GM10266 (cell line): Measurements from ENCODE around the gene ESRRG.

ENCODE experiments used
- DNase-seq: peaks from one replicate; pipeline ENCODE4 v3.0.0; 2012; ENCODE audit errors: extremely low spot score
- TF ChIP-seq, protein P1 (sequence below): IDR thresholded peaks from 2 replicates; pipeline ENCODE4 v1.5.1; 2012; ENCODE audit warnings: mild to moderate bottlenecking, low read depth; ENCODE audit not compliant: control insufficient read depth, insufficient read depth; ENCODE audit errors: missing control alignments

Gene ESRRG

DNA sequence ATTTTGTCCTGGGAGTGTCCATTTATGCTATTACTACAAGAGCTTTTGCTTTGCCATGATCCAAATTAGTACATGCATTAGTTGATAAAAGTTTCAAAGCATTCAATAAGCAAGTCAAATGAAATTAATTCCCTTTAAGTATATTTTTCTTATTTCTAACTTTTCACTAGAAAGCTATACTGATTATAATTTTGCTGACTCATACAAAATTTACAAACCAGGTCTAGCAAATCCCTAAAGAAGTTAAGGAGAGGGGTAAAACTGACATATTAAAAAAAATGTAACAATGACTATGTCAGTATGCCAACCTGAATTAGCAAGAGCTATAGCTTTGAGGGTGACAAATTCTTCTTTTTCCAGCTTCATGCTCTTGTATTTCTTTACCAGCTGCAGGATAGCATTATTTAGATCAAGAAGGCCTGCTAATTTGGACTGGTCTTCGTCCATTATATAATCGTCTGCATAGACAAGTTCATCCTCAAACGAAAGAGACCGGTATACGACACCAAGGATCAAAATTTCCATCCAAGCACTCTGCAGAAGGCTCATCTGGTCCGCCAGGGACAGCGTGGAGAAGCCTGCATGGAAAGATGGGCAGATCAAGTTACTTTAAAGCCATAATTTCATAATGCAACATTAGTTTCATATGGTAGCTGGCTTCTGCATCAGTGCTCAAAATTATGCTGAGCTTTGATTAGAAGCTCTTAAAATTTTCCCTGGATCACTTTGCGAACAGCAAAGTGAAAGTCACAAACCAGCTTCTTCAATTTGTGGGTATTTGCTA, 204.2 kb downstream of the ESRRG start:
- TF ChIP-seq, protein P1, sequence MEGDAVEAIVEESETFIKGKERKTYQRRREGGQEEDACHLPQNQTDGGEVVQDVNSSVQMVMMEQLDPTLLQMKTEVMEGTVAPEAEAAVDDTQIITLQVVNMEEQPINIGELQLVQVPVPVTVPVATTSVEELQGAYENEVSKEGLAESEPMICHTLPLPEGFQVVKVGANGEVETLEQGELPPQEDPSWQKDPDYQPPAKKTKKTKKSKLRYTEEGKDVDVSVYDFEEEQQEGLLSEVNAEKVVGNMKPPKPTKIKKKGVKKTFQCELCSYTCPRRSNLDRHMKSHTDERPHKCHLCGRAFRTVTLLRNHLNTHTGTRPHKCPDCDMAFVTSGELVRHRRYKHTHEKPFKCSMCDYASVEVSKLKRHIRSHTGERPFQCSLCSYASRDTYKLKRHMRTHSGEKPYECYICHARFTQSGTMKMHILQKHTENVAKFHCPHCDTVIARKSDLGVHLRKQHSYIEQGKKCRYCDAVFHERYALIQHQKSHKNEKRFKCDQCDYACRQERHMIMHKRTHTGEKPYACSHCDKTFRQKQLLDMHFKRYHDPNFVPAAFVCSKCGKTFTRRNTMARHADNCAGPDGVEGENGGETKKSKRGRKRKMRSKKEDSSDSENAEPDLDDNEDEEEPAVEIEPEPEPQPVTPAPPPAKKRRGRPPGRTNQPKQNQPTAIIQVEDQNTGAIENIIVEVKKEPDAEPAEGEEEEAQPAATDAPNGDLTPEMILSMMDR: no peak
- DNase-seq: no peak

DNA sequence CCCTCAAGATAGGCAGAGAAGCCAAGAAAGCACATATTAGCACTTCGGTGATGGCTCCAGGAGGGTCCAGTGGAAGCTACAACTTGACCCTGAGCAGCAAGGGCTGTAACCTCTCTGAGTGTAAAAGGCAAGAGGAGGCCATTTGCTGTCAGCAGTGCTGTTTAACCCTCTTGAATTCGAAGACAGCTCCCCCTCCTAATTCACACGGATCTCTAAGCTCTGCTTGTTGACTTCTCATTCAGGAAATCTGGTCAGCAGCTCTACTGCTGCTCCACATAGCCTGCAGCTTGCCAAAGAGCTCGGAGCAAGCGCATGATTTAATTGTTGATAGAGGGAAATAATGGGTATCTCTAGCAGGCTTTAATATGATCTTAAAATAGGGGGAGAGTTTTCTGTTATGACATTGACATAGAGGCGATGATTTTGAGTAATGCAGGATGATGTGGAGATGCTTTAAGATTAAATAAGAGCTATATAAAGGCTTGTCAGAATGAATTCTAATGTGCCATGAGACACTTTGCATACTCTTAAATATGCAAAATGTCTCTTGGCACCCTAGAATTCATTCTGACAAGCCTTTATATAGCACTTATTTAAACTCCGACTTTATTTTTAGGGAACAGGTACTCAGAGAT, 220.6 kb downstream of the ESRRG start:
- TF ChIP-seq, protein P1: no peak

DNA sequence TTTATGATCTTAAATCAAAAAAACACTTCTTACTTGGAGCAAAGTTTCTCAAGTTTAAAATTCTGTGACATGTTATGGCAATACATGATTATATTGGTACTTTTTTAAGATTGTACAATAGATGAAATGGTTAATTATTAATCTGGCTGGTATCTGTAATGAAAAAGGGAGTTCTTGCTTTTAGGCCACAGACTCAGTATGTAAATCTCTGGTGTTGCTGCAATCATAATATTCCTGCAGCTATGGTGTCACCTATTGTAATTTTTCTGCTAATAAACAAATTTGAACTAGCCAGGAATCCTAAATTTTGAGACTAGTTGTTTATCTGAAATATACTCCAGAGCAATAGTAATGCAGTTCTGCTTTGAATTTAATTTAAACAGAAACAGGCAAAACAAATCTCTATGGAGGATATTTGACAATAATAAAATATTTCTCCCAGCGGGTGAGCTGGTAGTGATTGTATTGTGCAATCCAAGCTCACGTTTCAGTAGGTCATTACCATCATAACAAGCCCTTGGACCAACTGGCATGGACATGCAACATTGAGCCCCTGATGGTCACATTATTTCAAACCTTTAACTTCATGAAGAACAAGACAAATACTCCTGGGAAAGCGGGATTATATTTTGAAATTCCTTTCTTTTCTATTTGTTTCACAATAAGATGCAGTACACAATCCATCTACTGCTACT, 222.8 kb downstream of the ESRRG start:
- DNase-seq: no peak
- TF ChIP-seq, protein P1: no peak

More for the DNA sequence above, 220.6 kb downstream of the ESRRG start:
- DNase-seq: no peak

DNA sequence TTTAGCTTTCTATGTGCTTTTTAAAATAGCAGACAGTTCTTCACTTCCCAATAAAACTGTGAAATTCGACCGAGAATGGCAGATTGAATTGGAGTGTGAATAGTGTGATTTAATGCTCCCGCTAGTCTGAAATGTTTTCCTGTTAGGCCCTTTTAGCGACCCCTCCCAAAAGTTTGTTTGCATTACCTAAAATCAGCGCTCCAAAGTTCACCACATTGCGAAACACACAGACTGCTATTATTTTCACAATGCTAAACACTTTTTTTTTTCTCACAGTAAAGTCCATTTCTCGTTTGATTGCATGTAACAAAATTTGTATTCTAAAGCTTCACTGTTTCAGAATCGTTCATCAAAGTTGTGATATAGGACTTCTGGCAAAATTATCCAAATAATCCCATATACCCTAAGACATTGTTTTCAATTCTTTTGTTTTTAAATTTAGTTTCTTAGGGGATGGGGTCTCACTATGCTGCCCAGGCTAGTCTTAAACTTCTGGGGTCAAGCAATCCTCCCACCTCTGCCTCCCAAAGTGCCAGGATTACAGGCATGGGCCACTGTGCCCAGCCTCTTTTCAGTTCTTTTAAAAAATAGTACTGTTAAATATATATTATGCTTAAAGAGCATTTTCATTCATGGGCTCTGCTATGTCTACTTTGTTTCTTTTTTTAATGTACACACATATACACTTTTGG, 223.5 kb downstream of the ESRRG start:
- TF ChIP-seq, protein P1: no peak
- DNase-seq: no peak

DNA sequence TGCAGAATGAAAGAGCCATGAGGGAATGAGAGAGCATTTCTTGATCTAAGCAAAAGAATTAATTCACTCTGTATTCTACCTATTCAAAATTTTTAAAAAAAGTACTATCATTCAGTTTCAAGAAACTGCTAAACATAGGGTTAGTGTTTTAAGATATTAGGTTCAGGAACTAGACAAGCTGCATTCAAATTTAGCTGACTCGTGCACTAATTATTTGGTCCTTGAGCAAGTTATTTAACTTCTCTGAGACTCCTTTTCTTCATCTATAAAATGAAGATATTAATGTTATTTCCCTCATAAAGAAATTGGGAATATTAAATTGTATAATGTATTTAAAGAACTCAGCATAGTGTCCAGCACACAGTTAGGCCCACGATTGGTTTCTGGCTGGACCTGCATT, 225.0 kb downstream of the ESRRG start:
- TF ChIP-seq, protein P1: no peak
- no peak for DNase-seq

DNA sequence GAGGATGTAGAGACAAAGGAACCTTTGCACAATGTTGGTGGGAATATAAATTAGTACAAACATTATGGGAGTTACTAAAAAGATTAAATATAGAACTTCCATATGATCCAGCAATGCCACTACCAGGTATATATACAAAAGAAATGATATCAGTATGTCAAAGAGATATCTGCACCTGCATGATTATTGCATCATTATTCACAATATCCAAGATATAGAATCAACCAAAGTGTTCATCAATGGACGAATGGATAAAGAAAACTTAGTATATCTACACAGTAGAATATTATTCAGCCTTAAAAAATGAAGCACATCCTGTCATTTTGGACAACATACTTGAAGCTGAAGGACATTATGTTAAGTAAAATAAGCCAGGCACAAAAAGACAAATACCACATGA, 238.2 kb downstream of the ESRRG start:
- no peak for DNase-seq
- TF ChIP-seq, protein P1: no peak
